ENCODE data around the gene ACTA2. TPM values are rescaled to one million over a fixed set of nuclear protein-coding genes. Genes with fewer than 3 reads are reported as not detected.

The ACTA2 gene
- total RNA-seq, 1 experiment from 2014 or later, result 25.4 TPM

GRCh38 chr10:88991899-88992320 lies 39.3 kb upstream of the ACTA2 start:
- intact Hi-C loops (cut with micrococcal nuclease), result loop anchor here (1.0 to 2.0 kb wide), 2 partner anchors 31 to 225 kb away; no protein-coding TSS in a partner anchor
- H3K4me1 Mint-ChIP-seq (ENCODE audit: insufficient read depth, unreplicated experiment), result peaks cover 36% of the 10 kb centered on the region
- H3K27me3 Mint-ChIP-seq (ENCODE audit: insufficient read depth, unreplicated experiment), result no peaks in the 10 kb centered on the region
- H3K36me3 Mint-ChIP-seq (ENCODE audit: insufficient read depth, unreplicated experiment), result peaks cover 24% of the 10 kb centered on the region
- ChIA-PET CTCF (interaction anchor here (0.7 to 10.6 kb wide), 10 partner anchors 25 to 1180 kb away, joined by 3 to 252 read pairs (median 3); no protein-coding TSS in a partner anchor), POLR2A (interaction anchor here (0.6 to 7.7 kb wide), 31 partner anchors 8 to 1598 kb away, joined by 3 to 72 read pairs (median 5); partner anchors contain the start of genes IFIT5, LIPA and STAMBPL1)
- peak overlapping the region; percentile 86 for H3K4me3 Mint-ChIP-seq (ENCODE audit: unreplicated experiment)
- no peak for DNase-seq (ENCODE audit: unreplicated experiment)
- no TSS peak for BruUV-seq (replicated peaks)
- peak overlapping the region; percentile 93 for H3K27ac Mint-ChIP-seq (ENCODE audit: low read depth, unreplicated experiment)
- TF ChIP-seq CTCF (IDR thresholded peaks at IDR 0.05; ENCODE audit: unreplicated experiment), result no peak
- no peaks in the 10 kb centered on the region for H3K9me3 Mint-ChIP-seq (ENCODE audit: unreplicated experiment)

GRCh38 chr10:88991161-88991898 lies 38.8 kb upstream of the ACTA2 start:
- intact Hi-C loops (cut with micrococcal nuclease), result loop anchor here (1.0 to 2.0 kb wide), 2 partner anchors 31 to 226 kb away; no protein-coding TSS in a partner anchor
- CTCF ChIA-PET, result interaction anchor here (0.5 to 10.6 kb wide), 16 partner anchors 22 to 310 kb away, joined by 3 to 252 read pairs (median 3); no protein-coding TSS in a partner anchor
- Mint-ChIP-seq H3K36me3 (ENCODE audit: insufficient read depth, unreplicated experiment) (peaks cover 19% of the 10 kb centered on the region), H3K27me3 (ENCODE audit: insufficient read depth, unreplicated experiment) (no peaks in the 10 kb centered on the region), H3K4me3 (ENCODE audit: unreplicated experiment) (peak overlapping the region; percentile 86), H3K9me3 (ENCODE audit: unreplicated experiment) (no peaks in the 10 kb centered on the region), H3K27ac (ENCODE audit: low read depth, unreplicated experiment) (peak overlapping the region; percentile 93), H3K4me1 (ENCODE audit: insufficient read depth, unreplicated experiment) (peaks cover 31% of the 10 kb centered on the region)
- peak; percentile 85 for DNase-seq (ENCODE audit: unreplicated experiment)
- BruUV-seq (replicated peaks), result TSS peak; percentile 55
- TF ChIP-seq CTCF (IDR thresholded peaks at IDR 0.05; ENCODE audit: unreplicated experiment), result no peak
- POLR2A ChIA-PET, result interaction anchor here (0.6 to 7.7 kb wide), 43 partner anchors 9 to 1599 kb away, joined by 3 to 72 read pairs (median 5); partner anchors contain the start of genes ANKRD22, ATAD1, IFIT5 and LIPA

- POLR2A ChIA-PET, result interaction anchor here (0.6 to 7.7 kb wide), 73 partner anchors 9 to 1176 kb away, joined by 3 to 72 read pairs (median 4); partner anchors contain the start of genes ANKRD22, ATAD1, IFIT5 and LIPA
- Mint-ChIP-seq H3K4me3 (ENCODE audit: unreplicated experiment) (peak within 1 kb of the TSS; percentile 86), H3K36me3 (ENCODE audit: insufficient read depth, unreplicated experiment) (peaks cover 15% of the 10 kb centered on the region), H3K9me3 (ENCODE audit: unreplicated experiment) (no peaks in the 10 kb centered on the region), H3K27me3 (ENCODE audit: insufficient read depth, unreplicated experiment) (no peaks in the 10 kb centered on the region), H3K4me1 (ENCODE audit: insufficient read depth, unreplicated experiment) (peaks cover 23% of the 10 kb centered on the region), H3K27ac (ENCODE audit: low read depth, unreplicated experiment) (peak within 1 kb of the TSS; percentile 93)
- TF ChIP-seq CTCF (IDR thresholded peaks at IDR 0.05; ENCODE audit: unreplicated experiment), result no peak
- DNase-seq (ENCODE audit: unreplicated experiment), result peak; percentile 95
- no TSS peak for BruUV-seq (replicated peaks)
- intact Hi-C loops (cut with micrococcal nuclease), result loop anchor here (1.0 to 2.0 kb wide), 2 partner anchors 32 to 227 kb away; no protein-coding TSS in a partner anchor
- CTCF ChIA-PET, result interaction anchor here (0.7 to 10.6 kb wide), 17 partner anchors 9 to 227 kb away, joined by 3 to 252 read pairs (median 4); no protein-coding TSS in a partner anchor
Measured at GRCh38 chr10:88990384-88991160, 38.0 kb upstream of the ACTA2 start, which contains the start of gene FAS. TSS of gene FAS (plus strand) at chr10:88990798. CDS start at chr10:88990877, 79 bp downstream.
